MM.1S (cell line): ENCODE data around the gene ASMTL.

Experiments
- DNase-seq: peaks from one replicate; pipeline ENCODE4 v3.0.0-alpha.2; 2015
- H2AFZ ChIP-seq: fragments of 300-600 bp; sonication (generic); 2 replicates; pipeline ENCODE4 v1.6.0; 2016; ENCODE audit warnings: antibody characterized with exemption, low read length
- H3F3A ChIP-seq: fragments of 300-600 bp; sonication (generic); 2 replicates; pipeline ENCODE4 v1.6.1; 2016; ENCODE audit warnings: mild to moderate bottlenecking, antibody characterized with exemption, low read length, moderate library complexity, mixed read lengths; ENCODE audit not compliant: insufficient read depth
- H3K27ac ChIP-seq: fragments of 300-600 bp; sonication (generic); 2 replicates; pipeline ENCODE4 v1.5.1; 2016; ENCODE audit warnings: mild to moderate bottlenecking, low read length
- H3K27me3 ChIP-seq: fragments of 300-600 bp; sonication (generic); replicated peaks from 2 replicates; pipeline ENCODE4 v1.6.0; 2016; ENCODE audit warnings: low read length; ENCODE audit not compliant: insufficient read depth
- H3K36me3 ChIP-seq: fragments of 300-600 bp; sonication (generic); replicated peaks from 2 replicates; pipeline ENCODE4 v1.6.1; 2016; ENCODE audit warnings: mild to moderate bottlenecking, low read length, mixed read lengths; ENCODE audit not compliant: insufficient read depth
- H3K4me1 ChIP-seq: fragments of 300-600 bp; sonication (generic); 2 replicates; pipeline ENCODE4 v1.6.1; 2016; ENCODE audit warnings: low read length, mixed read lengths
- H3K4me2 ChIP-seq: fragments of 300-600 bp; sonication (generic); 2 replicates; pipeline ENCODE4 v1.6.0; 2016; ENCODE audit warnings: low read depth, low read length
- H3K4me3 ChIP-seq: fragments of 300-600 bp; sonication (generic); 2 replicates; pipeline ENCODE4 v1.5.1; 2016; ENCODE audit warnings: low read length, mixed read lengths
- H3K79me2 ChIP-seq: fragments of 300-600 bp; sonication (generic); 2 replicates; pipeline ENCODE4 v1.6.1; 2016; ENCODE audit warnings: mixed run types, low read length, mixed read lengths
- H3K9ac ChIP-seq: fragments of 300-600 bp; sonication (generic); 2 replicates; pipeline ENCODE4 v1.6.1; 2016; ENCODE audit warnings: low read length, mixed read lengths
- H3K9me2 ChIP-seq: fragments of 300-600 bp; sonication (generic); replicated peaks from 2 replicates; pipeline ENCODE4 v1.6.1; 2016; ENCODE audit warnings: mild to moderate bottlenecking, low read length, mixed read lengths; ENCODE audit not compliant: insufficient read depth
- H3K9me3 ChIP-seq: fragments of 300-600 bp; sonication (generic); replicated peaks from 2 replicates; pipeline ENCODE4 v1.6.1; 2016; ENCODE audit warnings: mild to moderate bottlenecking, low read length, mixed read lengths; ENCODE audit not compliant: insufficient read depth
- H4K20me1 ChIP-seq: fragments of 300-600 bp; sonication (generic); 2 replicates; pipeline ENCODE4 v1.6.1; 2016; ENCODE audit warnings: mild to moderate bottlenecking, low read length, moderate library complexity, mixed read lengths; ENCODE audit not compliant: insufficient read depth
- CTCF ChIP-seq: fragments of 300-600 bp; sonication (generic); IDR thresholded peaks from 2 replicates; pipeline ENCODE4 v1.5.1; 2016; ENCODE audit warnings: antibody characterized with exemption, low read length, mixed read lengths
- EZH2 ChIP-seq: fragments of 300-600 bp; sonication (generic); optimal IDR thresholded peaks from 2 replicates; pipeline ENCODE3; 2017; ENCODE audit warnings: low read depth, mild to moderate bottlenecking, antibody characterized with exemption, low read length, mixed read lengths
- EZH2phosphoT487 ChIP-seq: fragments of 300-600 bp; sonication (generic); IDR thresholded peaks from 2 replicates; pipeline ENCODE4 v1.6.1; 2018; ENCODE audit warnings: antibody characterized with exemption, low read length

Gene ASMTL

GRCh38 chrX:1496076-1496475 is 43.4 kb upstream of the ASMTL start:
- no peak for DNase-seq
- no peak overlapping the region for H3K4me2 ChIP-seq
- H4K20me1 ChIP-seq = no peaks in the 10 kb centered on the region
- peaks cover 28% of the 10 kb centered on the region for H3F3A ChIP-seq
- no peak overlapping the region for H2AFZ ChIP-seq
- TF ChIP-seq CTCF (no peak), EZH2 (no peak), EZH2phosphoT487 (no peak)
- no peak overlapping the region for H3K4me3 ChIP-seq
- no peaks in the 10 kb centered on the region for H3K9me3 ChIP-seq
- H3K27me3 ChIP-seq = no peaks in the 10 kb centered on the region
- no peak overlapping the region for H3K9ac ChIP-seq
- H3K36me3 ChIP-seq = no peaks in the 10 kb centered on the region
- H3K4me1 ChIP-seq = peaks cover 16% of the 10 kb centered on the region
- H3K9me2 ChIP-seq = no peaks in the 10 kb centered on the region
- H3K79me2 ChIP-seq = peaks cover 47% of the 10 kb centered on the region
- H3K27ac ChIP-seq = no peak overlapping the region

- Histone ChIP-seq H3F3A (peaks cover 25% of the 10 kb centered on the region), H3K36me3 (no peaks in the 10 kb centered on the region), H3K4me1 (peaks cover 11% of the 10 kb centered on the region; the same call in 1 of the 2 replicates), H3K79me2 (peaks cover 39% of the 10 kb centered on the region), H3K9ac (peak overlapping the region; percentile 29; the same call in 1 of the 2 replicates), H3K27ac (peak overlapping the region; percentile 76; the same call in 1 of the 2 replicates), H3K4me2 (peak overlapping the region; percentile 79), H3K27me3 (no peaks in the 10 kb centered on the region), H3K4me3 (peak overlapping the region; percentile 33; the same call in 1 of the 2 replicates), H2AFZ (no peak overlapping the region), H4K20me1 (no peaks in the 10 kb centered on the region), H3K9me3 (no peaks in the 10 kb centered on the region), H3K9me2 (no peaks in the 10 kb centered on the region)
- DNase-seq = peak; percentile 27
- TF ChIP-seq EZH2phosphoT487 (no peak), EZH2 (no peak), CTCF (no peak)
These were observed 41.3 kb upstream of the ASMTL start for GRCh38 chrX:1493877-1494510.

DNA sequence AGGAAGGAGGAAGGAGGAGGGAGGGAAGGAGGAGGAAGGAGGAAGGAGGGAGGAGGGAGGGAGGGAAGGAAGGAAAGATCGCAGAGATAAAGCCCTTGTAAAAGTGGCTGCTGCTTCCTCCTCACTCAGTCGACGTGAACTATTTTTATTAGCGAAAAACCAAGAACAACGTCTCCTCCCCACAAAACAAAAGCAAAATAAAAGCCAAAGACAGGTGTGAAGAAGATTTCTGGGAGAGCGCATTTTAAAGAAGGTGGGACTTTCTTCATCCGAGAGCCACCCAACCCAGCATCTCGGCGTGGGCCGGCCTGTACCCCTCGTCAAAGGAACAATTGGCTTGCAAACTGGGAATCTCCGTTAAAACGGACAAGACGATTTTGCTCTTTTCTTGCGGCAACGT is 40.7 kb upstream of the ASMTL start:
- H3K27me3 ChIP-seq = no peaks in the 10 kb centered on the region
- H3K9me3 ChIP-seq = no peaks in the 10 kb centered on the region
- no peaks in the 10 kb centered on the region for H4K20me1 ChIP-seq
- peak overlapping the region; percentile 33; the same call in 1 of the 2 replicates for H3K4me3 ChIP-seq
- TF ChIP-seq EZH2 (no peak), CTCF (no peak), EZH2phosphoT487 (no peak)
- peaks cover 42% of the 10 kb centered on the region for H3K79me2 ChIP-seq
- no peak for DNase-seq
- peaks cover 25% of the 10 kb centered on the region for H3F3A ChIP-seq
- H3K9ac ChIP-seq = peak overlapping the region; percentile 29; the same call in 1 of the 2 replicates
- no peaks in the 10 kb centered on the region for H3K9me2 ChIP-seq
- H3K36me3 ChIP-seq = no peaks in the 10 kb centered on the region; the same call in 1 of the 2 replicates
- H3K4me1 ChIP-seq = peaks cover 11% of the 10 kb centered on the region; the same call in 1 of the 2 replicates
- no peak overlapping the region for H2AFZ ChIP-seq
- H3K4me2 ChIP-seq = peak overlapping the region; percentile 79
- peak overlapping the region; percentile 76; the same call in 1 of the 2 replicates for H3K27ac ChIP-seq
